GM21528 (cell line): ENCODE results near the gene XPNPEP2.

Experiments used
- ATAC-seq: cut with Tn5 transposase; IDR thresholded peaks from one replicate; pipeline ENCODE4 v1.9.1; 2021; ENCODE audit warnings: mild to moderate bottlenecking, moderate library complexity; ENCODE audit not compliant: unreplicated experiment, low FRiP score

XPNPEP2 gene, protein sequence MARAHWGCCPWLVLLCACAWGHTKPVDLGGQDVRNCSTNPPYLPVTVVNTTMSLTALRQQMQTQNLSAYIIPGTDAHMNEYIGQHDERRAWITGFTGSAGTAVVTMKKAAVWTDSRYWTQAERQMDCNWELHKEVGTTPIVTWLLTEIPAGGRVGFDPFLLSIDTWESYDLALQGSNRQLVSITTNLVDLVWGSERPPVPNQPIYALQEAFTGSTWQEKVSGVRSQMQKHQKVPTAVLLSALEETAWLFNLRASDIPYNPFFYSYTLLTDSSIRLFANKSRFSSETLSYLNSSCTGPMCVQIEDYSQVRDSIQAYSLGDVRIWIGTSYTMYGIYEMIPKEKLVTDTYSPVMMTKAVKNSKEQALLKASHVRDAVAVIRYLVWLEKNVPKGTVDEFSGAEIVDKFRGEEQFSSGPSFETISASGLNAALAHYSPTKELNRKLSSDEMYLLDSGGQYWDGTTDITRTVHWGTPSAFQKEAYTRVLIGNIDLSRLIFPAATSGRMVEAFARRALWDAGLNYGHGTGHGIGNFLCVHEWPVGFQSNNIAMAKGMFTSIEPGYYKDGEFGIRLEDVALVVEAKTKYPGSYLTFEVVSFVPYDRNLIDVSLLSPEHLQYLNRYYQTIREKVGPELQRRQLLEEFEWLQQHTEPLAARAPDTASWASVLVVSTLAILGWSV

DNA sequence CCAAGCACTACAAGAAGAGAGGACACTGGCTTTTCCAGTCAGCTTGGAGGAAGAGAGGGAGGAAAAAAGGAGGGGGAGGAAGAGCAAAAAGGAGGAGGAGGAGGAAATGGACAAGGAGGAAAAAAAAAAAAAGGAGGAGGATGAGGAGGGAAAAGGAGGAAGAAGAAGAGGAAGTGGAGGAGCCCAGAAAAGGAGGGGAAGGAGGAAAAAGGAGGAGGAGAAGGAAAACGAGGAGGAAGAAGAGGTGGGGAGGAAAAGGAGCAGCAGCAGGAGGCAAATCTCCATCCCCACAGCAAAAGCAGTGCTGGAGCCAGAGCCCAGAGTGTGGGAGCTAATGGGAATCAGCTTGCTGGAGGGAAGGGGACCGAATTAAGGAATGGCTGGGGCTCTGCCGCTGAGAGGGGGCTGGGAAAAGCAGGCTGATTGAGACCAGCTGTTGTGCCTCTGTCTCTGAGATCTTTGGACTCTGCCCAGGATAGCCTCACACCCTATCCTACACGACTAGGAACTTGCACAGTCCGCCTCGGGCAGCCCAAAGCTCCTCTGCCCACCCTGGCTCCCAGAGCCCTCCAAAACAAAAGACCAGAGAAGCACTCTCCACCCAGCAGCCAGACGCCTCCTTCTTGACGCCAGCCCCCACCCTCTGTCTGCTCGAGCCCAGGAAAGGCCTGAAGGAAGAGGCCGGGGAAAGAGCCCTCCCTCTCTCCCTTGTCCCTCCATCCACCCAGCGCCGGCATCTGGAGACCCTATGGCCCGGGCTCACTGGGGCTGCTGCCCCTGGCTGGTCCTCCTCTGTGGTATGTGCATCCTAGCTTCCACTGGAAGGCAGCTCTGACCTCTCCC lies at the start of gene XPNPEP2:
Gene XPNPEP2 (plus strand): TSS at position 514 of the 843 bp plus-strand sequence. CDS start 235 bp downstream, at position 749.
- no peak for ATAC-seq

DNA sequence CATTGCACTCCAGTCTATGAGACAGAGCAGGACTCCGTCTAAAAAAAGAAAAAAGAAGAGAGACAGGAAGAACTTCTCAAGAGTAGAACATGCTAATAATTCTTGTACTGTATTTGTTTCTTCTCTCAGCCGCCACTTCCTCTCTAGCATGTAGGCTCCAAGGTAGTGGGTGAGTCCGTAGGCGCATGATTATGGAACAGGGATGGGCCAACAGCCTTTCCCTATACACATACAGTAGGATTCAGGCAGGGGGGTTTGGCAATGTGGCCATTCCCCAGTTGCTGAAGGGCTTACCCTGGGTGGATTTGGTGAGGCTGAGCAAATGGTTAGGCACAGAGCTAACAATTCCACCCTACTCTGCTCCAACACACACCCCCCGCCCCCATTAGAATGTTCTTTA lies 49.0 kb upstream of the XPNPEP2 start:
- ATAC-seq: no peak

- no peak for ATAC-seq
These were observed 48.3 kb upstream of the XPNPEP2 start for GRCh38 chrX:129690435-129690834.

DNA sequence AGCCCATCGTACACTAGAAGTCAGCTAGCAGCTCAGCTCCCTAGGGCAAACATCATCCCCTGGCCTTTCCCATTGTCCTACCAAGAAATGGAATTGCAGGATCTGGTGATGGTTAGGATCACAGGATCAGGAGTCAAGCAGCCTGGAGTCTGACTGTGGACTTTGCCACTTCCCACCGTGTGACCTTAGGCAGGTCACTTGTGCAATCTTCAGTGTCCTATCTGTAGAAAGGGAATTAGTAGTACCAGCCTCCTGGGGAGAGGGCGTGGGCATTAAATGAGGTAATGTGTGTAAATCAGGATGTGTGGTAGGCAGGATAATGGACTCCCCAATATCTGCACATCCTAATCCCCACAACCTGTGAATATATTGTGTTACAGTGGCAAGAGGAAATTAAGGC lies 45.4 kb upstream of the XPNPEP2 start:
- ATAC-seq: no peak

DNA sequence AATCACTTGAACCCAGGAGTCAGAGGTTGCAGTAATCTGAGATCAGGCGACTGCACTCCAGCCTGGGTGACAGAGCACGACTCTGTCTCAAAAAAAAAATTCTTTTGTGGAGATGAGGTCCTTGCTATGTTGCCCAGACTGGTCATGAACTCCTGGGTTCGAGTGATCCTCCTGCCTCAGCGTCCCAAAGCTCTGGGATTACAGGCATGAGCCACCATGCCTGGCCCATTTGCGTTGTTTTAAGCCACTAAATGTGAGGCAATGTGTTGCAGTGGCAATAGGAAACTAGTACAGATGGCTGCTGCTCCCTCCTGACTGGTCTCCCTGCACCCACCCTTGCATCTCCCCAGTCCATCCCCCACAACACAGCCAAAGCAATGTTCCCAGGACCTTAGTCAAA lies 44.0 kb upstream of the XPNPEP2 start:
- no peak for ATAC-seq

DNA sequence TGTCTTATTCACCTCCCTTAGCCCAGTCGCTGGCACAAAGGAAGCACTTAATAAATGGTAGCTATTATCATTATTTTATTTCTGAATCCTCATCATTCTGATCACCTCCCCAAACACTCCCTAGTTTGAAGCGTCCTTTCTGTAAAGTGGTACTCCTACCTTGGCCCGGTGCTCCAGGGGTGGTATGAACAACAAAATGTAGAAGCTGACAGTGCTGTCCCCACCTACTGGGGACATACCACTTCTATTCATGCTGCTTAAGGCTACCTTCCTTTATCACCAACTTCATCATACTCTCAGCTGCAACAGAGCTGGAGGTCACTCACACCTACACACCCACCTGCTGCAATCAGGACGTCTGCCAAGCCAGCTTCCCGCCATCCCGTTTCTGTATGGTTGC lies 43.2 kb upstream of the XPNPEP2 start:
- ATAC-seq: no peak

GRCh38 chrX:129695937-129696336 lies 42.8 kb upstream of the XPNPEP2 start:
- ATAC-seq: no peak

GRCh38 chrX:129696463-129697155 lies 42.2 kb upstream of the XPNPEP2 start:
- ATAC-seq: no peak

- ATAC-seq: no peak
These were observed 41.5 kb upstream of the XPNPEP2 start for GRCh38 chrX:129697204-129697829.

GRCh38 chrX:129698150-129698549 lies 40.6 kb upstream of the XPNPEP2 start:
- no peak for ATAC-seq

GRCh38 chrX:129700536-129700935 lies 38.2 kb upstream of the XPNPEP2 start:
- ATAC-seq: no peak

DNA sequence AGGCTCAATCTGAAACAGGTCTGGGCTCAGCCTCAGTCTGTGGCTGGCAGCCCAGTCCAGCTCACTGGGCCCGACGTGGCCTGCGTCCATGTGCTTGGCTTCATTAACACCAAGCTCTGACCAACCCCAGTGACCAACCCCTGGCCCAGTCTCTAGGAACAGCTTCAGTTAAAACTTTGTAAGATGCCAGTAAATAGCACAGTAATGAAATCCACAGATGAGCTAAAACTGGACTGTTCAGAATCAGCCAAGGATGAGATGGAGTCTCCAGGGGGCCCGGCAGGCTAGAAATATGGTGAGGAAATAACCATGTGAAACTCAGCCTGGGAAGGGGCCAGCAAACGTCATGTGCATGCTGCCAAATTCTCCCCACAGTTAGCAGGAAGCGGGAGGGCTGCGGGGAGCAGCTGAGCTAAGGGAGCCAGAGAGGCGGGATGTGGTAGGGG lies 37.1 kb upstream of the XPNPEP2 start:
- no peak for ATAC-seq

DNA sequence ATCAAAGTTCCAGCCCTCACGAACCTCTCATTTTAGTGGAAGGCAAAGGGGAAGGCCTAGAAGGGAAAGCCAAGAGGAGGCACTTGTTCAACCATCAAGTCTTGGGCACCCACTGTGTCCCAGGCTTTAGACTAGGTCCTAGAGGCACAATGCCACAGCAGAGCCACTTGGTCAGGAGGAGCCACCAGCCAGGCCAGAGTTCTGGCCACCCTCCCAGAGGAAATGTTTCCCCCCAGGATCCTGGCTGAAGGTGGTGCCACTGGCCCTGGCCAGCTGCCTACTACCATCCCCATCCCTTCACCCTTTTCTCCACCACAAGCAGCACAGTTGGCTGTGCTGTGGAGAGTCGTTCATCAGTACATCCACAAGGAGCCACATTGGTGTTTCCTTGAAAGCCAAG lies 34.3 kb upstream of the XPNPEP2 start:
- no peak for ATAC-seq

DNA sequence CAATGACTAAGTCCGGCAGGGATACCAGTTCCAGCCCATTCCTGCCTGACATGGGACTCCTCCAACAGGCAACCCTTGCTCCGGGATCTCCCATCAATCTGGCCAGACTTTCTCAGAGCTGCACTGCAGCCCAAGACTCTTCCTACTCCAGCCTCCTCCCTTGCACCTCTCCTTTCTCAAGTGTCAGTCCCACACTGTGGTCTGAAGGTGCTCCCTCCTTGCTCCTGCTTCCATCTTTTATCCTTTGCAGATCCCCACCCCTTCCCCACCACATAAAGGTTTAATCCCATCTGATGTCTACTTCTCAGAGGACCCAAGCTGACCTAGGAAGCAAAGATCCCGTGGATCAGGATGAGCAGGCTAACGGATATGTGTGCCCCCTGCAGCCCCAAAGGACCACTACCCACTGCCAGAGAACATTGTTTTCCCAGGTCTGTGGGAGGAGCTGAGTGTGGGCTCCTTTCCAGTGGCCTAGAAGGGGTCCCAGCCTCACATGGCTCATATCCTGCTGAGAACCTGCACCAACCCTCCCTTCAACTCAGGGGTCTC lies 33.3 kb upstream of the XPNPEP2 start:
- no peak for ATAC-seq

GRCh38 chrX:129705988-129706387 lies 32.8 kb upstream of the XPNPEP2 start:
- no peak for ATAC-seq

- ATAC-seq: no peak
These were observed 32.2 kb upstream of the XPNPEP2 start for GRCh38 chrX:129706400-129707072.

DNA sequence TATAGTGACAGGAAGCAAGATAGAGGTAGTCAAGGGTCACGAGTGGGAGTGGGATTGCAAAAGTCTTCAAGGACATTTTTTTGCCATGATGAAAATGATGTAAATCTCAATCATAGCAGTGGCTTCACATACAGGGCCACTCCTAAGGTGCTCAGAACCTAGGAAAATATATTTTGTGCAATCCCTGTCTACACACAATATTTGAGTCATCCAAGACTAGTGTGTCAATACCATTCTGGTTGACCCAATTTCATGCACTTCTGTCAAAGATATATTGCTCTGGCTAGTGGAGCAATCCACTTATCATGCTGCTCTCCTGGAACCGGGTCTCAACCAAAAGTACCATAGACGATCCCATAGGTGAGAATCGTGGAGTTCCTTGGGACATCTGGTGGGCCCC lies 24.2 kb upstream of the XPNPEP2 start:
- ATAC-seq: no peak

GRCh38 chrX:129716507-129716906 lies 22.3 kb upstream of the XPNPEP2 start:
- no peak for ATAC-seq

DNA sequence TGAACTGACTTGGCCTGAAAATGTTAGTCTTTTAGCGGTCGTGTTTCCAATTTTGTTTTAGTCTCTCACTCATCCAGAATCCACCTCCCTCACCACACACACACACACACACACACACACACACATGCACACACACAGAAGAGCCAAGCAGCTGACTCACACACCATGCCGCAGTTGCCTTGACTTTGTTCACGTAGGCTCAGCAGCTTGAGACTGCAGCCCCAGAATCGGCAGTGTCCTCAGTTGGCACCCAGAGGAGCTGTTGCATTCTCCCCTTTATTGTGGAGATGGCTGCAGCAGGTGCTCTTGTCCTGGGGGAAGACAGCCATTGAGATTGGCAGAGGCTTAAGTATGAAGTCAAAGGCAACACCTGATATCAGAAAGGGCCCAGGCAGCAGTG lies 20.9 kb upstream of the XPNPEP2 start:
- no peak for ATAC-seq
